ENCODE data around the gene PDGFRA.

Gene PDGFRA

DNA sequence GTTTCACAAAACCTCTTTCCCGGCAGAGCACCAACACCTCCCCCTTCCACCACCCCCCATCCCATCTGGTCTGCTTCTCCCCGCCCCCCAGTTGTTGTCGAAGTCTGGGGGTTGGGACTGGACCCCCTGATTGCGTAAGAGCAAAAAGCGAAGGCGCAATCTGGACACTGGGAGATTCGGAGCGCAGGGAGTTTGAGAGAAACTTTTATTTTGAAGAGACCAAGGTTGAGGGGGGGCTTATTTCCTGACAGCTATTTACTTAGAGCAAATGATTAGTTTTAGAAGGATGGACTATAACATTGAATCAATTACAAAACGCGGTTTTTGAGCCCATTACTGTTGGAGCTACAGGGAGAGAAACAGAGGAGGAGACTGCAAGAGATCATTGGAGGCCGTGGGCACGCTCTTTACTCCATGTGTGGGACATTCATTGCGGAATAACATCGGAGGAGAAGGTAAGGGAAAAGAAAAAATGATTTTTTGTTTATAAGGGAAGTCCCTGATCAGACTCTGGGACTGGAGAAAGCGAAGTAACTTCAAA lies at the start of gene PDGFRA:
Gene PDGFRA, plus strand, starts transcription at position 333 of the 541 bp plus-strand sequence. CDS start 29,476 bp downstream, outside the sequence.
- no peak for DNase-seq

DNA sequence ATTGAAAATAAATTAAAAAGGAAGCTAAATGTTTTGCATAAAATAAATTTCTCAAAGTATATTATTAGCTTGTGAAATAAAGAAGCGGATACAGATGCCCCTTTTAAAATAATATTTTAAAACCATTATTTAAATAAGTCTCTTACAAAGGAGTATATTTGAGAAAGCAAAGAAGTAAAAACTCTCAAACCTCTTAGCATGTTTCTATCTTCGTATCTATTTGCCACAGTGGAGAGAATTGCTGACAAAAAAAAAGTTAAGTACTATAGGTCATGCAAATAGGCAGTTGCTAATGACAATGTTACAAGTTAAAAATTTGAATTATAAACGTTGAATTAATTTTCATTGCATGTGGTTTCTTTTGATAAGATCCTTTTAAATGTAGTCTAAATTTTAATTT lies 44.5 kb upstream of the PDGFRA start:
- DNase-seq: no peak

DNA sequence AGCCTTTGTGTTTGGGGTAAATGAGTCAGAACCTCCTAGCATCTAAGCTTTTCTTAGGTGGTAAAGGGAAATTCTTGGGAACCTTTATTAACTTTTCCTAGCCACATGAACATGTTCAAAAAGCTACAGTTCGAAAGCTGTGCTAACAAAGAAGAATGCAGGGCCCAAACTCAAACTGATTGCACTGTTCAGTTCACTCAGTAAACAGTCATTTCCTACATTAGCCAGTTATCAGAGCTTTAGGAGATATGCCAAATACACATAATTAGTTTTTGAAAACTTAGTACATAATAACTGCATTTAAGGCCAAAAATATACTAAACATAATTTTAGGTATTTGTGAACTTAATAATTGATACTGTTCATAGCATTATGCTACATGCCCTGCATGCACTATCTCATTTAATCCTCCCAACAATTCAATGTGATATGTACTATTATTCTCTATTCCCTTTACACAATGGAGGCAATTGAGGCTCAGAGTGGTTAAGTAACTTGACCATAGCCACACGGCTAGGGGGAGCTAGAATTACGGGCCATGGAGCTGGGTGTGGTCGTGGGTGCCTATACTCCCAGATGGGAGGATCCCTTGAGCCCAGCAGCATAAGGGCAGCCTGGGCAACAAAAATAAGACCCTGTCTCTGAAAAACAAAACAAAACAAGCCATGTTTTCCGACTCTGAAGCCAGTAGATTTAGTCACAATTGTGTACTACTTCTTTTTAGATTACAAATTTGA lies 43.9 kb upstream of the PDGFRA start:
- no peak for DNase-seq

DNA sequence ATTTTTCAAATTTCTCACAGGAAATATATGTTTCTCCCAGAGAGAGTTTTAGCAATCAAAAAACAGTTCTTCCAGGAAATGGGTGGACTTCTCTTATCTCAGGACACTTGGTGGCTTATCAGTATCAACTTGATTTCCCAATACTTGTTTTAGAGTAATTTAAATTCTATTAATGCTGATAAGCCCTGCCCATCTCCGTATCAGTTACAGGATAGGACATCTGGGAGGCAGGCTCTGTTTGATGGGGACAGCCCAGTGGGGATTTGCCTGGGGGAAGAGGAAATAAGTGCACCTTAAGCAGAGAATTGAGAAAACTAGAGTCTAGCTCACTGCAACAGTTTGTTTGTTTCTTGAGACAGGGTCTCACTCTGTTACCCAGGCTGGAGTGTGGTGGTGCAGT lies 43.2 kb upstream of the PDGFRA start:
- DNase-seq: no peak

DNA sequence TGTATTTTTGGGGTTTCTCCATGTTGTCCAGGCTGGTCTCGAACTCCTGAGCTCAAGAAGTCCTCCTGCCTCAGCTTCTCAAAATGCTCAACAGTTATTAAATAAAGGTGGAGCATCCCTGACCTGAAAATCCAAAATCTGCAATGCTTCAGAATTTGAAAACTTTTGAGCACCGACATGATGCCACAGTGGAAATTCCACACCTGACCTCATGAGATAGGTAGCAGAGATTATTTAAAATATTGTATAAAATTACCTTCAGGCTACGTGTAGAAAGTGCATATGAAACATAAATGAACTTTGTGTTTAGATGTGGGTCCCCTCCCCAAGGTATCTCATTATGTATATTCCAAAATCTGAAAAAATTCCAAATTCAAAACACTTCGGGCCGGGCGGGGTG lies 42.7 kb upstream of the PDGFRA start:
- no peak for DNase-seq

DNA sequence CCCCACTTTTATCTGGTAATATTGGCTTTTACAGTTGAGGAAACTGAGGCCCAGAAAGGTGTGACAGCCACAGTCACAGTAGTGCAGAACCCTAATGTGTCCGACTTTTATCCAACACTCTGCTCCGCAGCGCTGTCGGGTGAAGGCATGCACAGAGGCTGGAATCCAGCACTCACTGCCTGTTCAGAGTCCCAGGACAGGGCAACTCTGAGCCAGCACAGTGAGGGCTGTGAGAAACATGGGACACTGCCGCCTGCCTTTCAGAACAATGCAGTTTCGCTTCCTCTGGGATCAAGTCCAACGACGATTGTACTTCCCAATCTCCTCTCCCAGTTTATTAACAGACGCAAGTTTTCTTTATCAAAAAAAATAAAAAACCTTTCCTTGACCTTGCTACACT lies 41.9 kb upstream of the PDGFRA start:
- DNase-seq: no peak

DNA sequence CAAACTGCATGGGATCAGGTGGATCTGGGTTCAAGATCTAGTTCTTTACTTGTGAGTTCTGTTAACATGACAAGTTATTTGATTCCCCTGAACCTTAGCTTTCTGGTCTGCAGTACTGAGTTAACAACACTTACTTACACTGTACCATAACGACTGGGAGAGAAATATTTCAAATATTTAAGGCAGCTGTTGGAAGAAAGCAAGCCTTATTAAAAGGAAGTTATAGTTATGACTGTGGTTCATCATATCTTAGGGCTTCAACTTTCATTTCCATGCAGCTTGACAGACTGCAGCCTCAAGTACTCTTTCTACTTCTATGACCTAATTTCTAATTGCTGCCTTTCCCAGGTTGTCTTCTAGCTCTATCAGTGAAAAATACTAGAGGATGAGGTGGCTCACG lies 40.0 kb upstream of the PDGFRA start:
- no peak for DNase-seq

DNA sequence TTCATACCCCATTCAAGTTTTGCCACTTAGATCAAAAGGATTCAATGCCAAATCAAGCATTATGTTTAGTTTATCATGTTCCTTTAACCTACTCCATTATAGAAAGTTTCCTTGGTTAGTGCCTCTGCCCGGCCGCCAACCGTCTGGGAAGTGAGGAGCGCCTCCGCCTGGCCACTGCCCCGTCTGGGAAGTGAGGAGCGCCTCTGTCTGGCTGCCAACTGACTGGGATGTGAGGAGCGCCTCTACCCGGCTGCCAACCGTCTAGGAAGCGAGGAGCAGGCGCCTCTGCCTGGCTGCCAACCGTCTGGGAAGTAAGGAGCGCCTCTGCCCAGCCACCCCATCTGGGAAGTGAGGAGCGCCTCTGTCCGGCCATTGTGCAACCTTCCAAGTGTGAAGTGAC lies 36.3 kb upstream of the PDGFRA start:
- no peak for DNase-seq

DNA sequence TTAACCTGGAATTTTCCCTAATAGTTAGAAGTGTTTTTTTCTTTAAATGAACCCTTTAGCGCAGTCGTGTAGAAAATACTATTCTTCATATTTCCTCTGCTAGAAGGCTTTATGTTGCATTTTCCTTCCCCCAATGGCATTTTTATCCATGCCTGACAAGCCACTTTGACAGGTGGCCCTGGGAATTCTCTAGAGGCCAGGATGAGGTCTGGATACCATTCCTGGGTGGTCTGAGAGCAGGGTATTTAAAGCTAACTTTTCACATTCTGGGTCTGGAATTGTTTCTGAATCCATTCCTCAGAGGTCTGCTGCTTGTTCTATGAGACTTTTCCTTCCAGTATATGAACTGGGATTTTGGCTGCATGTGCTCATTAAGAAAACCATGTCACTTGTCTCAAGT lies 31.2 kb upstream of the PDGFRA start:
- DNase-seq: no peak

DNA sequence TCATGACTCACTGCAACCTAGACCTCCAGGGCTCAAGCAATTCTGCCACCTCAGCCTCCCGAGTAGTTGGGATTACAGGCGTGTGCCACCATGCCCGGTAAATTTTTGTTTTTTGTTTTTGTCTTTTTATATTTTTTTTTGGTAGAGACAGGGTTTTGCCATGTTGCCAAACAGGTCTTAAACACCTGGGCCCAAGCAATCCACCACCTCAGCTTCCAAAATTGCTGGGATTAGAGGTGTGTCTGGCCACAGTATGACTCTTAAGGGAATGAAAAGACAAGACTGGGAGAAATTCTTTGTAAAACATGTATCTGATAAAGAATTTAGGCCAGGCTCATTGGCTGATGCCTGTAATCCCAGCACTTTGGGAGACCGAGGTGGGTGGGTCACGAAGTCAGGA lies 29.2 kb upstream of the PDGFRA start:
- DNase-seq: no peak

DNA sequence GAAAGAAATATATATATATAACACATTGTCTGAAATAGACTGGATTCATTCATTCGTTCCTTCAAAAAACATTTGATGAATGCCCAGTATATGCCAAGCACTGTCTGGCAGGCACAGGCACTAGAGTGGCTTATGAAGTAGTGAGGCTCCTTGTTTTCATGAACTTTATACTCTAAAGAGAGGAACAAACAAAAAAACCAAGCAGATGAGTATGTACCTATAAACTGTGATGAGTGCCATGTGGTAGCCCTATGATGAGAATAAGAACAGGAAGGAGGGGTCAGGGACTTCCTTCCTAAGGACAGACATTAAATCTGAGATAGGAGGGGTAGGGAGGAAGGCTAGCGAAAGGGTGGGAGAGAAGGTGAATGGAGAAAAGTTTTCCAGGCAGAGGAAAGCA lies 19.5 kb upstream of the PDGFRA start:
- no peak for DNase-seq

DNA sequence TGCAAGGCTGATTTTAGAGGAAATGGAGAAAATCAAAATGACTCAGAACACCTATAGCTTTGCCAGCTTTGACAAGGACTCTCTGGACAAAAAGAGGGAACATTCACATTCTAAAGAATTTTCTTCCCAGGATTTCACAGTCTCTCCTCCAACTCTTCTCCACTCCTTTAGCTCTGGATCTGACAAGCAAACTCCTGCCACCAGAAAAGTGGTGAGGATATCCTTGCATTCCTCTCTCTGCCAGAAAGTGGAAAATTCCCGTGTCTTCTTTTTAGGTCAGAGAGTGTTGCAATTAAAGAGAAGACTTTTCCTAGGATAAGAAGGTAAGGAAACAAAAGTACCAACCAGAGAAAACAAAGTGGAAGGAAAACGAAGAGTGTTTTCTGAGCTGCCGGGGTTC lies 16.1 kb upstream of the PDGFRA start:
- no peak for DNase-seq

DNA sequence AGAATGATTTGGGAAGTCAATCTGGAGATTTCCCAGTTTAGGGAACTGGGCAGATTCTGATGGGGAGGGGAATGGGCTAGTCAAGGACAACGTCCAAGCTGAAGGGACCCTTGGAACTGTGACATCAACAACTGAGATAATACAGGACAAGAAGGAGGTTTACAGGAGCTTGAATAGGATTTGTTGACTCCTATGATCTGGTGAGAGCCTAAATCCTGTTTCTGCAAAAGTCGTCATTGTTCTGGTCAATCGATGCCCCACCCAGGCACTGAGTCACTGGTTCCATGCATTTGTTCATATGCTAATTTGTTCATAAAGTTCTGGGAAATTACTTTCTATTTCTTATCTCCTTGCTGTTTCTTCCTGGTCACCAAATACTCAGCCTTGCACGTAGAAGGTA lies 15.3 kb upstream of the PDGFRA start:
- DNase-seq: no peak

DNA sequence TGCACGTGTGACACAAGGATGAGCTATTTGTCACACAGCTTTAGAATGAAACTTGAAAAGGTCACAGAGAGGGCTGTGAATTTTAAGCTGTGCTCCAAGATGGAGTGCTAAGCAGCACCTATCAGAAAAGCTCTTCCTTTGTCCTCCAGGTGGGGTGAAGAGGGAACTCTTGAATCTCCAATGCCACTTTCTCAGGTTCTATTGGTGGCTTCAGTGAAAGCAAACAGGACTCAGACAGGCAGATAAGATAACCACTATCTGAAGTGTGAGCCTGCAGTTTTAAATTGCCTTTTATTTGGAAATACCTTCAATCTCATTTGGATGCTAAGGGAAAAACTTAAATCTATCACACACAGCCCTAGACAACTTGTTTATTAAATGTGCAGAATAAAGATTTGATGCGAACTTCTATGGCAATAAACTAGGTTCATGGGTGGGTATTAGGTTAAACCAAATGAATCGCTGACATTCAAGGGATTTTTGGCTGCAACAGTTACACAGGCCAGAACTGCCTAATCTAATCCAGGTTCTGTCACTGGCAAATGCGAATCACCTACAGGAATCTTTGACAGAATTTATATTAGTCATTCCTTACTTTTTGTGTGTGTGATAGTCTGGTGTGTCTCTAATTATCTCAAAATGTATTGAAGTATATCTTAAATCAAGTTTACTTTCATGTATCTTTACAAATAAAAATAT lies 13.6 kb upstream of the PDGFRA start:
- DNase-seq: no peak

DNA sequence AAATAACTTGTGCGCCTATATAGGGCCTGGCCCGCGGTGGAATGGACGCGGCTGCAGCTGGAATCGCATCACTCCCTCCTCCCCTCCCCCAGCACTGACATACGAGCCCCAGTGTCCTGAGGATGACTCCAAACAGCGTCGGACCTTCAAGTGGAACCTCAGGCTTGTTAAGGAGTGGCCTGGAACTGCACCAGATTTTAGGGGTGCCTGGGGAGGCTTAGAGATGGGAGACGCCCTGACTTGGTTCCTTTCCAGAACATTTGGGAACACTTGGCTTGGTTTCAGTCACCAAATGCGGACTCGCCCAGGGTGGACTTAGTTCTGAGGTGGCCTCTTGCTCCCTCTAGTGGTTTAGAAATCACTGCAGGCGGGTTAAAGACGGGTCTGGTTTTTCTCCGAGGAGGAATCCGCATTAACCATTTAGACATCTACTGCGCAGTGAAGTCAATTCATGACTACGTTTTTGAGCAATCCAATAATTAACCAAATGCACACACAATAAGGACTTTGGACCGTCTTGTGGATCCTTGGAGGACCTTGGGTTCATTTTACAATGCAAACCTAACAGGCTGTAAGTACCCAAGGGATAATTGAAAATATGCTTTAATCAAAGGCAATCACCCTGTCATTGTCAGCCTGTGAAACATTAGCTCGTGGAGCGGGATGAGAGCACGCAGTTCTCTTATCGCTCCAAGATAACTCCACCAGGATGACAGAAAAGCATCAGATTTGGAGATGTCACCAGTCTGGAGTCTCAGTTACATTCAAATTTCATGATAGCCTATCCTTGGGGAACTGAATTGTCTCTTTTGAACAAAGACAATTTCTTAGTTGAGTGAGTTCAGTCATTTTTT lies 11.2 kb upstream of the PDGFRA start:
- peak; percentile 24 for DNase-seq

DNA sequence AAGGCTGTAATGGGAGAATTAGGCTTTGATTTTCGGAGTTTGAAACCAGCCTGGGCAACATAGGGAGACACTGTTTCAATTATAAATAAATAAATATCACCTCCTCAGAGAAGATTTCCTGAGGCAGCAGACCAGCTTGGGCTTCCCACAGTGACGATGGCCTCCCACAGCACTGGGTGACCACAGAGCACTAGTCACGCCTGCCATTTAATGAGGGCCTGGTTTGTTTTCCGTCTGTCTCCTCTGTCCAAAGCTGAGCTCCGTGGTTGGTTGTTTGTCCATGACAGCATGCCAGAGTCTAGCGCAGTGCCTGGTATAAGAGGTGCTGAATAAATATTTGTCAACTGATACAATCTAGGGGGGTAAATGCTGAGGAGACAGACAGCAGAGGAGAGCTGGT lies 10.4 kb upstream of the PDGFRA start:
- DNase-seq: no peak

DNA sequence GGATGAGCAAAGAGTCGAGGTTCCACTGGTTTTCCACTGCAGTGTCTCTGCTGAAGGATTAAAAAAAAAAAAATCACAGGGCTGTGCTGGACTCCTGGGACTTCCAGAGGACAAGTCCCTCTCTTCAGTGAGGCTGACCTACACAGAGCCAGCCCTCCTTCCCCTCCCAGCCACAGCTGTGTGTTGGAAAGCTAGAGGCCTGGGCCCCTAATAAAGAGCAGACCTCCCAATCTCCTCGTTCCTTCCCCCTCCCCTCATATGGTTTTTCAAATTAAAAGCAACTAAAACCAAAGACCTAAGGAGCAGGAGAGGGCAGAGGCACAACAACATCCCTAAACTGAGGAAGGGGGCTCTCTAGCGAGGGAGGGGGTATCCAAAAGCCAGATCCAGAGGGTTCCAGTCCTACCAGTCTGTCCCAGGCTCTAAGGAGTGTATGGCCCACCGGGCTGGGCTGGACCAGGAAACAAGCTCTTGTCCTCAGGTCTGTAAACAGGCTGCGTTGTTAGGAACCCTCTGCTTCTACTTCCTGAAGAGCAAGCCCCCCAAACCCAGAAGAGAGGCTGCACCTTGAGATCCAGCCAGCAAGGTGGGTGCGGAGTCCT lies 4.0 kb upstream of the PDGFRA start:
- no peak for DNase-seq

DNA sequence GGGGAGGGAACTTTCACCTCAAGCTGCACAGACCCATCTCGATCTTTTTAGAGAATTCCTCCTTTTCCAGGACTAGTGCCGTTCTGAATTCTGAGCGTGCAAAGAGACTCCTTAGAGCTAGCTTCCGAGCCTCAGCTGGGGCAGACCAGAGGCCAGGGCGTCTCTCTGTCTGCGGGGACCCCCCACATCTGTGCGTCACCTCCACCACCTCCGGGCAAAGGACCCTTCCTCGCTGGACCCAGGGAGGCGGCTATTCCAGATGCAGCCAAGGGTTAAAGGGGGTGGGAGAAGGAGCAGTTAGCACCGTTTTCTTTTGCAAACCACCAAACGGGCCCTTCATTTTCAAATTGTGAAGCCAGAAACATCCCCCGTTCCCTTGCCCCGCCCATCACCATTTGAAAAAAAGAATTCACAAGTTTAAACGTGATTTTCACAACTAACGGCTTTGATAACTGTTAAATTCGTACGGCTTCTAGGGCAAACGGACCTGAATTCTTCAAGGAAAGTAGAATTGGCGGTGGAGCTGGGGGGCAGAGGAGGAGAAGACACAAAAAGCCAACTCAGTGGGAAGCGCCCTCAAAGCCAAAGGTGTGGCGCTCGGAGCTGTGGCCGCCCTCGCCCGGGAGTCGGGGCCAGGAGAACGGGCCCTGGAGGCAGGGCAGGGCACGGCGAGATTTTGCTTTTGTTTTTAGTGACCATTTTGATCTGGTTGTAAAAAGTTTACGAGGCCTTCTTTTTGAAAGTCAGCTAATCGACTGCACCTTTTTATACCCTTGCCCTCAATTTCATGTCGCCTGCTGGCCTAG lies 3.3 kb upstream of the PDGFRA start:
- DNase-seq: no peak

DNA sequence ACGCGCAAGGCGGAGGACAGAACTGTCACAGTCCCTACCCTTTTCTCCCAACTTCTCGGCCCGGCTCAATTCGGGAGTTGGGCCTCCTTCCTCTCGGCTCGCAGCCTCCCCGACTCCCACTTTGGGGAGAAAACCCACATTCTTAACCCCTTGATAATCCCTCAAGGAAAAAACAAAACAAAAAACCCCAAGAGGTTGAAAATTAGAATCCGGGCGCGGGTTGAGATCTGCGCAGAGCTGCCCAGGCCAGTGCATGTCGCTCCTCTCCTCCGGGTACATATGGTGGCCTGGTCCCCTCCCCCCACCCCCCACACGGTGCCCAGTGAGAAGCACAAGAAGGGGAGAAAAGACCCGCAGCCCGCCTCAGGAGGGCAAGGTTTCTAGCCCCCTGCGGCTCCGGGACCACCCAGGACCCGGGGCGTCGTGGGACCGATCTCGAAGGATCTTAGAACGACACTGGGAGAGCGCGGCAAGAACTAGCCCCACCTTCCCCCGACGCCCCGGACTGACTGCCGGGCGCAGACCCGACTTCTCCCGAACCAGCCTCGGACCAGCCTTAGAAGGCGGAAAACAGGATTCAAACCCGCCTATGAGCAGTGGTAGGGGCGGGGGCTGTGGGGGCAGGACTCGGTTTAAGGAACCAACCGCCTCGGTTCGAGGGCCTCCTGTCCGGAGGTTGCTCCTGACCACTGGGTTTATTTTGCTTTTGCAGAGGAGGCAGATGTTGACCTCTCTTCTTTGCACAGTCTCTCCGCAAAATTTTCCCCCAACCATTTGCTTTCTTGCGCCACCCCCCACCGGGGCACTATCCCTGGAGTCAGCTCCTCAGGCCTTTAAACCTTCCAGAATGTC lies 2.5 kb upstream of the PDGFRA start:
- no peak for DNase-seq

DNA sequence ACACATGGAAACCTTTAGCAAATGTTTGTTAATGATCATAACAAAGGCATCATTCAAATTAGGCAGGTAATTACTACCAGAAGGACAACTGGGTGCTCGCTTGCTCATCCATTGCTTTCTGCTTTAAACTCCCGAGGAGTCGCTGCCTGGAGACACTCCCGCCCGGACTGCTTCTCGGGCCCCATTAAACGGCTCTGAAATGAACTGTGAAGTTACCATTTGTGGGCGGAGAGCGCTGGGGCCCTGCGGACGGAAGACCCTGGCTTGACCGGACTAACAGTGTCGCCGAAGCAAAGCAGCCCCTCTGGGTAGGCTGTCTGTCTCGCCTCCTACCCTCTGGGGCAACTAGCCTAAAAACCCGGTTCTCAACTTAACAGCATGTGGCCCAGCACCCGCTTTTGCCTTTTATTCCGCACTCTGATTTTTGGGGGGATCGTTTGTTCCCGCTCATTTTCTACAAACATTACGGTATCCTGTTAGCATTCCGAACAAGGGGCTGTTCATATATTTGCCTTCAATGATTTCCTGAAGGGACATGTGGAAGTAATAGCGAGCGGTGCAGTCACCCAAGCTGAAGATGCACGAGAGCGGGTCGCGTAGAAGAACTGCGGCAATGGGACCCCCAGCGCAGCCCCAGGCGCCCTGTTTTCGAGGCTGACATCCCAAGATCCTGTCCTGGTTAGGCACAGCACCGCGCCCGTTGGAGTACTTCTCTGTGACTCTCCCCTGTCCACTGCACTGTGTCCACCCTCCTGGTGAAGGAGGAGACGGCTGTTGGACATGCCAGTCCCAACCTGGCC lies 1.6 kb upstream of the PDGFRA start:
- DNase-seq: peak; percentile 53

Data from NCI-H1048 (cell line).